Neuron (in vitro differentiated cells): ENCODE measurements around the gene ZBED2.
"Not testable (repeated sequence)": the region's sequence is repeated elsewhere in the genome, so short reads cannot be mapped to it uniquely, and the experiment has no call there.

Source experiments
- H2AFZ ChIP-seq: one replicate; pipeline ENCODE4 v1.6.1; 2013; ENCODE audit warnings: low read depth, mild to moderate bottlenecking, inconsistent platforms, low read length, moderate library complexity
- H3K27me3 ChIP-seq: one replicate; pipeline ENCODE4 v1.6.1; 2013; ENCODE audit warnings: low read length; ENCODE audit not compliant: insufficient read depth
- H3K36me3 ChIP-seq: one replicate; pipeline ENCODE4 v1.6.1; 2013; ENCODE audit warnings: low read length; ENCODE audit not compliant: insufficient read depth
- H3K4me1 ChIP-seq: one replicate; pipeline ENCODE4 v1.6.1; 2013; ENCODE audit warnings: low read length; ENCODE audit not compliant: insufficient read depth
- H3K4me3 ChIP-seq: 2 replicates; pipeline ENCODE4 v1.5.1; 2013; ENCODE audit warnings: mild to moderate bottlenecking, low read length, moderate library complexity
- H3K9me3 ChIP-seq: one replicate; pipeline ENCODE4 v1.6.1; 2013; ENCODE audit warnings: low read length

Gene ZBED2, protein sequence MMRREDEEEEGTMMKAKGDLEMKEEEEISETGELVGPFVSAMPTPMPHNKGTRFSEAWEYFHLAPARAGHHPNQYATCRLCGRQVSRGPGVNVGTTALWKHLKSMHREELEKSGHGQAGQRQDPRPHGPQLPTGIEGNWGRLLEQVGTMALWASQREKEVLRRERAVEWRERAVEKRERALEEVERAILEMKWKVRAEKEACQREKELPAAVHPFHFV

DNA sequence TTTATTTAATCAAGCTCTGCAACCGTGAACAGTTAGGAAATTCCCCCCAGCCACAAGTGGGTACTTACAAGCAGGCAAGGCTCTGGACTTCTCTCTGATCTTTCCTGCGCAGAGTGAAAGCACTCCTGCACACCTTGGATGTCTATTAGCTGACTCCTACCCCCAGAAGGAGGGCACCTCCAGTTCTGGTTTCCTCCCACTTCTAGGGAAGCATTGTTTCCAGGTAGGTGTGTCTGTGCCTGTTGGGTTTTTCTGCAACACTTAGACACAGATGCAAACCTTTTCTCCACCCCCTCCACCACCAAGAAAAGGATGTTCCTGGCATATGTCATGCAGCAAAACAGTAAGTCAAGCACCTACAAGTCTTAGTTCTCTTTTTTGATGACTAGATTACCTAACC lies at the start of gene ZBED2:
TSS of gene ZBED2 (minus strand) at position 115 of the 400 bp plus-strand sequence. CDS start 1,145 bp downstream, outside the sequence.
- no peak within 1 kb of the TSS for H3K4me3 ChIP-seq

DNA sequence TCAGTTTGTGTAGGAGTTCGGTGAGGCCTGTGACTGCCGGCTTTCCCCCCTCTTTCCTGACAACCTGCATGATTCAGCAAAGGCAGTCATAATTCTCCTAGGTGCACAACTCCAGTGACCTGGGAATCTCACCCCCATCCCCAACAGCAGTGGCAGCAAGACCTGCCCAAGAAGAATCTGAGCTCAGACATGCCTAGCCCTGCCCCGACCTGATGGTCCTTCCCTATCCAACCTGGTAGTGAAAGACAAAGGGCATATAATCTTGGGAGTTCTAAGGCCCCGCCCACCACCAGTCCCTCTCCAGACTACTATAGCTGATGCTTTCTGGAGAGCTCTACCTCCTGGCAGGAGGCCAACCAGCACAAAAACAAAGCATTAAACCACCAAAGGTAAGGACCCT lies 44.2 kb upstream of the ZBED2 start:
- no peak overlapping the region for H2AFZ ChIP-seq
- H3K9me3 ChIP-seq, result no peaks in the 10 kb centered on the region
- H3K27me3 ChIP-seq, result no peaks in the 10 kb centered on the region
- H3K36me3 ChIP-seq, result no peaks in the 10 kb centered on the region
- H3K4me1 ChIP-seq, result peaks cover 11% of the 10 kb centered on the region
- H3K4me3 ChIP-seq, result no peak overlapping the region

More for the DNA sequence above, at the start of gene ZBED2:
- H3K4me1 ChIP-seq, result no peaks in the 10 kb centered on the region
- no peak within 1 kb of the TSS for H2AFZ ChIP-seq
- H3K9me3 ChIP-seq, result no peaks in the 10 kb centered on the region
- peaks cover 4% of the 10 kb centered on the region for H3K27me3 ChIP-seq
- no peaks in the 10 kb centered on the region for H3K36me3 ChIP-seq

DNA sequence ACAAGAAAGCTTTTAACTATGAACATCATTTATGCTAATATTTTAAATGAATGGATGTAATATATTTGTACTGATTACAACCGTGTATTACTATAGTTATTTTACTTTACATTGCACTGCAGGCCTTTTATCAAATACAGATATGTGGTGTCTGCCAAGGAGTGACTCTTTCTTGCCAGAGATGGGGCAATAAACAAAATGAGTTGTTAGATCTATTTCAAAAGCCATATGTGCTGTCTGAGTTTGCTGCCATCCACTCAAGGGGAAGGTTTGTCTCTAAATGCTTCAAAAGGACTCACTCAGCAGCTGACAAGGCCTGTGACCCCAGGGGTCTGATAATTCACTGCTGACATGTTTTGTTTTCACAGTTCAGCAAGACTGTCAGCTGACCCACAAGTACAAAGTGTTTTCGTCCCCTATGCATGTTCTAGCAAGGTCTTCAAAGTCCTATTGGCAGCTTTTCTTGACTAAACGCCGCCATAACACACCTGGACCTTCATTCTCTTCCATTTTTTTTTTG lies 41.3 kb upstream of the ZBED2 start:
- no peak overlapping the region for H3K4me3 ChIP-seq
- H3K9me3 ChIP-seq, result no peaks in the 10 kb centered on the region

DNA sequence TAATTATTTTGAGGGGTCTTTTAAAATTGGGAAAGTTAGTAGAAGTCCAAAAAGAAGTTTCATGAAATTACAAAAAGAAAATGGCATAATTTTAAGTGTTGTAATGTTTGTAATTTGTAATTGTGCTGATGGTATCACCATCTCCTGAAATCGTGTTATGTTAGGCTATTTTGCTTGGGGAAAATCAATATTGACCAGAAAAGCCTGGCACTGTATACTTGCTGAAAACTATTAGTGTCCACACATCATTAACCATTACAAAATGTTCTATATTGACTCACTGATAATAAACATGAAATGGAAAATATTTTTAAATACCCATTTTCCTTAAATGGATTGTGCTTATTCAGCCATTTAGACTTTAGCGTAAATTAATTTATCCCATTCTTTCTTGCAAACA lies 40.3 kb upstream of the ZBED2 start:
- H3K9me3 ChIP-seq, result no peaks in the 10 kb centered on the region
- no peaks in the 10 kb centered on the region for H3K27me3 ChIP-seq
- no peak overlapping the region for H2AFZ ChIP-seq
- H3K36me3 ChIP-seq, result no peaks in the 10 kb centered on the region
- H3K4me3 ChIP-seq, result no peak overlapping the region
- H3K4me1 ChIP-seq, result peaks cover 15% of the 10 kb centered on the region

More for the DNA sequence above, 41.3 kb upstream of the ZBED2 start:
- Histone ChIP-seq H3K27me3 (no peaks in the 10 kb centered on the region), H2AFZ (no peak overlapping the region), H3K4me1 (peaks cover 11% of the 10 kb centered on the region), H3K36me3 (no peaks in the 10 kb centered on the region)

DNA sequence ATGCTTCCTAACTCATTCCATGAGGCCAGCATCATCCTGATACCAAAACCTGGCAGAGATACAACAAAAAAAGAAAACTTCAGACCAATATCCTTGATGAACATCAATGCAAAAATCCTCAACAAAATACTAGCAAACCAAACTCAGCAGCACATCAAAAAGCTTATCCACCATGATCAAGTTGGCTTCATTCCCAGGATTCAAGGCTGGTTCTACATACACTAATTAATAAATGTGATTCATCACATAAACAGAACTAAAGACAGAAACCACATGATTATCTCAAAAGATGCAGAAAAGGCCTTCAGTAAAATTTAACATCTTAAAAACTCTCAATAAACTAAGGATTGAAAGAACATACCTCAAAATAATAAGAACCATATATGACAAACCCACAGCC lies 35.5 kb upstream of the ZBED2 start:
- H2AFZ ChIP-seq, H3K27me3 ChIP-seq, H3K9me3 ChIP-seq, H3K4me1 ChIP-seq, H3K4me3 ChIP-seq, H3K36me3 ChIP-seq: not testable (repeated sequence)

DNA sequence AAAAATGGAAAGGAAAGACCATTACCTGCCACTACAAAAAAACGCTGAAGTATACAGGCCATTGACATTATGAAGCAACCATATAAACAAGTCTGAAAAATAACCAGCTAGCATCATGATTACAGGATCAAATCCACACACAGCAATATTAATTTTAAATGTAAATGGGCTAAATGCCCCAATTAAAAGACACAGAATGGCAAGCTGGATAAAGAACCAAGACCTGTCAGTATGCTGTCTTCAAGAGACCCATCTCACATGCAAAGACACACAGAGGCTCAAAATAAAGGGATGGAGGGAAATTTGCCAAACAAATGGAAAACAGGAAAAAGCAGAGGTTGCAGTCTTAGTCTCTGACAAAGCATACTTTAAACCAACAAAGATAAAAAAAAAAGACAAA lies 33.9 kb upstream of the ZBED2 start:
- not testable (repeated sequence) for H3K36me3 ChIP-seq, H2AFZ ChIP-seq, H3K4me3 ChIP-seq, H3K27me3 ChIP-seq, H3K4me1 ChIP-seq, H3K9me3 ChIP-seq

DNA sequence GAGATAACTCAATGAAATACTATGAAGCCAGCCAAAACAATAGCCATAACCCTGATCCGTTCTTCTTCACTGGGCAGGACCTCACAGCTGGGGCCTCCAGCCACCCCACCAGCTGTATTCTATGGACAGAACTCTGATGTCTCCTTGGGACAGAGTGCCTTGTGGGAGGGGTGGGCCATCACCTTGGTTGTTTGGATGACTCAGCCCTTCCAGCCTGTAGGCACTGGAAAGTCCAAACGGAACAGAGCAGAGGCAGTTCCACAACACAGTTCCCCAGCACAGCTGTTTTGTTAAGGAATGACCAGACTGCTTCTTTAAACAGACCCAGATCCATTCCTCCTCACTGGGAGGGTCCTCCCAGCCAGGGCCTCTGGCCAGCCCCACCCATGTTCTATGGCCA lies 31.9 kb upstream of the ZBED2 start:
- Histone ChIP-seq H3K4me1 (peaks cover 4% of the 10 kb centered on the region), H3K36me3 (no peaks in the 10 kb centered on the region), H3K27me3 (no peaks in the 10 kb centered on the region), H3K4me3 (no peak overlapping the region), H3K9me3 (no peaks in the 10 kb centered on the region), H2AFZ (no peak overlapping the region)

DNA sequence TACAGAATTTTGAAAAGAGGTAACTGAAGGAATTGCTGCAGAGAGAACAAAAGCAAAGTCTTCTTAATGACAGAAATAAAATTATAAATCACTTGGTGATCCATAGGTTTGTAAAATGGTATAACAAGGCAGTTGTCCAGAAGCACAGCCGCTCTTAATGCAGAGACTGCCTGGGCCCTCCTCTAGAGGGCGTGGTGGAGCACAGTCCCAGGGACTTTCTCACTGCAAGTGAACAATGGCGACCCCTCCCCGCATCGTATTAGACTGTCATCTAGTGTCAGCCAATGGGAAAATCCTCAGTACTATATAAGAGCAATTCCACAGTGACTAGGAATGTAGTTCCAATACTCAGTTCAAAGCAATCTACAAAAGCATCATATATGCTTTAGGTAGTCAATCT lies 26.4 kb upstream of the ZBED2 start:
- Histone ChIP-seq H3K27me3 (no peaks in the 10 kb centered on the region), H3K36me3 (no peaks in the 10 kb centered on the region), H3K4me1 (no peaks in the 10 kb centered on the region), H2AFZ (no peak overlapping the region), H3K4me3 (no peak overlapping the region), H3K9me3 (peaks cover 6% of the 10 kb centered on the region)

DNA sequence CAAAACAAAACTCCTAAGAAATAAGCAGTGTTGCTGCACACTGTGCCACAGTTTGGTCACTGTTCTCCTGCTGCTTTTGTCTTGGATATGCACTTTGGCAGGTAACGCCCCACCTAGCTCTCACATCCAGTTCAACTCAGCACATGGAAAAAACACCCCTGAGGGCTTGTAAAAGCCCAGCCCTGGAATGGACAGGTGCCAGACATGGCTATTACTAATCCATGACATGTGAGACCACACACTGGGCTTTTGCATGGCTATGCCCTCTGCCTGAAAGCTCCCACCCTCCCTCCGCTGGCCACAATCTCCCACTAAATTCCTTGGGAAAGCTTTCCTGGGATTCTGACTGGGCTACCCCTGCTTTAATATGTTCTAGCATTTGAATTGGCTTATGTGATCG lies 24.7 kb upstream of the ZBED2 start:
- Histone ChIP-seq H2AFZ (no peak overlapping the region), H3K9me3 (peaks cover 6% of the 10 kb centered on the region), H3K27me3 (no peaks in the 10 kb centered on the region), H3K36me3 (no peaks in the 10 kb centered on the region), H3K4me3 (no peak overlapping the region), H3K4me1 (no peaks in the 10 kb centered on the region)

DNA sequence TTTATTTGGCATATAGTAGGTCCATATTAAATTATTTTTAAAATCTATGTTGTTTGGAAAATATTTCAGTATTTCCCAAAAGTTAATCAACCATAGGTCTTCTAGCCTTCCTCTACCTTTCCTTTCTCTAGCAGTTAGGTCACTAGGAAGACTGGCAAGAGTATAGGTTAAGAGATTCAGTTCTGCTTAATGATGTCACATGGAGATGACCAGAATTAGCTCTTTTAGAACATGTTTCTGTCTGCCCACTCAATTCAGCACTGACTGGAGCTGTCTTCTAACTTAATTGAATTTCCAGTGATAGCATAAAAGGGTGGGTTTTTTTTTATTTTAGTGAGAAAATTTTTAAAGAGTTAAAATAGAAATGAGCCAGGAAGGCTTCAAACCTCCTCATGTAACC lies 23.8 kb upstream of the ZBED2 start:
- Histone ChIP-seq H3K36me3 (no peaks in the 10 kb centered on the region), H2AFZ (no peak overlapping the region), H3K9me3 (peaks cover 6% of the 10 kb centered on the region), H3K27me3 (no peaks in the 10 kb centered on the region), H3K4me1 (no peaks in the 10 kb centered on the region), H3K4me3 (no peak overlapping the region)

DNA sequence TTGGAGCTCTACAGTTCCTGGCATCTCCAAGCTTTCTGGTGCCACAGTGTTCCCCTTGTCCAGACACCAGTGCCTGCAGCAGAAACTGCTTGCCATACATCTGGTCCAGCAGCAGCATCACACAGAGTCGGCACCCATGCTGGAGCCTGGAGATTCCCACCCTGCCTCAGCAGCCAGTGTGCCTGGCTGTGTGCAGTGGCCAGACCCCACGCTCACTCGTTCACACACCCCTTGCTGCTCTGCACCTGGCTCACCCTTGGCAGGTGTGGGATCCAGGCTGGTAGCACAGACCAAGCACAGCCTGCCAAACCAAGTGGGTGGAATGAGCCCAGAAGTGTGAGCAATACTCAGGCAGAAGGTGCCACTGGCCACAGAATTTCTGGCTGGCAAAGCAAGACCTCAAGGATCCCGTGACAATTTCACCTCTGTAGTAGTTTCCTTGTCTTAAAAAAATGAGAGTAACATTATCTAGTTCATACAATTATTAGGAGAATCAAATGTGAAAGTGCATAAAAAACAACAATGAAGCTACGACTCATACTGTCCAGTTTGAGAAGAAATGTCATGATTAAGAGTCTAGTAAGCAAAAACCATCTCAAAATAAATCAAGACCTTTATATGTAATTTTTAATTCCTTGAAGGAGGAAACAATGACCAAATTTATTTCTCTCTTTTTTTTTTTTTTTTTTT lies 22.9 kb upstream of the ZBED2 start:
- H2AFZ ChIP-seq, result no peak overlapping the region
- H3K4me1 ChIP-seq, result no peaks in the 10 kb centered on the region
- H3K27me3 ChIP-seq, result no peaks in the 10 kb centered on the region
- no peak overlapping the region for H3K4me3 ChIP-seq
- peaks cover 6% of the 10 kb centered on the region for H3K9me3 ChIP-seq
- no peaks in the 10 kb centered on the region for H3K36me3 ChIP-seq

DNA sequence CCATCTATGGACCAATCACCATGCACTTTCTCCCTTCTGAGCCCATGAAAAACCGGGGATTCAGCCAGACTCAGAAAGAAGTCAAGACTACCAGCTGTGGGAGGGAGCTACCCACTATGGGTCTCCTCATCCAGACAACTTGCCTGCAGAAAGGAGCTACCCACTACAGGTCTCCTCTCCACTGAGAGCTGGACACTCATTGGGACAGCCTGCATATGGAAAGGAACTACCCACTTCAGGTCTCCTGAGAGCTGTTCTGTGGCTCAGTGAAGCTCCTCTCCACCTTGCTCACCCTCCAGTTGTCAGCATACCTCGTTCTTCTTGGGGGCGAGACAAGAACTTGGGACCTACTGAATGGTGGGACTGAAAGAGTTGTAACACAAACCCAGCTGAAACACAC lies 22.3 kb upstream of the ZBED2 start:
- H3K4me1 ChIP-seq, result no peaks in the 10 kb centered on the region
- H2AFZ ChIP-seq, result no peak overlapping the region
- H3K4me3 ChIP-seq, result no peak overlapping the region
- no peaks in the 10 kb centered on the region for H3K36me3 ChIP-seq
- no peaks in the 10 kb centered on the region for H3K27me3 ChIP-seq
- peaks cover 6% of the 10 kb centered on the region for H3K9me3 ChIP-seq

DNA sequence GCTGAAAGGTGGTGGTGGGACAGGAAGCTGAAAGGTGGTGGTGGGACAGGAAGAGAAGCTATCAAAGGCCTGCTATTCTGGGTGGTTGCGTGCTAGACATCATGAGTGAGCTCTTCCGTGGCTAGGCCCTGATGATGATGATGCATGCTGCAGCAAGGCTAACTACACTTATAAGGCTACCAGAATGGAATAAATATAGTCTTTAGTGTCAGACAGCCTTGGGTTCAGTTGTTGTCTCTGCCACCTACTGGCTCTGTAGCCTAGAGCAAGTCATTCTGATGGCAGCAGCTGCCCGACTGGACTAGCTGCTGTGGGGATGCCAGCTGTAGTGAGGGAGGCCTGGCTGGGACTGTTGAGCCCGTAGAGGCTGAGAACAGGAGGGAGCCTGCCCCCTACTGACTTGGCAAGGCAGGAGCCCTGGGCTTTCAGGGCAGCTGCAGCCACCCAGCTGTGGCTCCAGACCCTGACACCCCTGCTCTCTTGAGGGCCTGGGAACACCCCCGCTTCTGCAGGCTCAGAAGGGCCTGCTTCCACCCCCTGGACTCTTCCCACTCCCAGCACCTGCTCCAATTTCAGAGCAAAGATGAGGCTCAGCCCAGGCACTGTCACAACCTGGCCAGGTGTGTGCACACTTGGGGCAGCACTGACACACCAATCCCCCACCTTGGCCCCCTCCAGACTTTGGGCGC lies 21.4 kb upstream of the ZBED2 start:
- peaks cover 6% of the 10 kb centered on the region for H3K9me3 ChIP-seq
- H3K27me3 ChIP-seq, result no peaks in the 10 kb centered on the region
- no peak overlapping the region for H2AFZ ChIP-seq
- no peaks in the 10 kb centered on the region for H3K36me3 ChIP-seq
- no peaks in the 10 kb centered on the region for H3K4me1 ChIP-seq
- no peak overlapping the region for H3K4me3 ChIP-seq
